ENCODE results near the gene OCRL.

- no peak for TF ChIP-seq CTCF (IDR thresholded peaks at IDR 0.05)
- no peak for TF ChIP-seq POLR2A (IDR thresholded peaks at IDR 0.05)
Measured at GRCh38 chrX:129520151-129520550, 19.9 kb upstream of the OCRL start.

All from testis (tissue), 2 donors.